HepG2 (cell line): ENCODE data around the gene CHID1. TPM values are rescaled to one million over a fixed set of nuclear protein-coding genes. Genes with fewer than 3 reads are reported as not detected.

Source experiments
- ELK4 ChIP-seq: sonication (generic); formaldehyde crosslinking; IDR thresholded peaks from 2 replicates; pipeline ENCODE4 v1.9.0; 2021; ENCODE audit warnings: missing genetic modification reagents, borderline replicate concordance
- HINFP ChIP-seq: sonication (generic); formaldehyde crosslinking; IDR thresholded peaks from 2 replicates; pipeline ENCODE4 v1.4.0; 2020; ENCODE audit warnings: low read depth, mild to moderate bottlenecking, missing genetic modification reagents
- SNAPC5 ChIP-seq: sonication (generic); formaldehyde crosslinking; IDR thresholded peaks from 2 replicates; pipeline ENCODE4 v1.8.1; 2023; ENCODE audit warnings: mild to moderate bottlenecking, missing genetic modification reagents, borderline replicate concordance
- ZBTB4 ChIP-seq: sonication (generic); formaldehyde crosslinking; IDR thresholded peaks from 2 replicates; pipeline ENCODE4 v1.4.0; 2020; ENCODE audit warnings: missing genetic modification reagents, mild to moderate bottlenecking, borderline replicate concordance
- ZBTB40 ChIP-seq, 2 experiments: fragments of 450-650 bp in 1 of 2; sonication (generic) in 1 of 2; formaldehyde crosslinking in 1 of 2; IDR thresholded peaks; 2 replicates each; pipeline versions ENCODE4 v1.6.1 to v1.8.0; 2016 to 2022; ENCODE audit warnings: antibody characterized with exemption in 1 of 2, mild to moderate bottlenecking in 1 of 2, missing genetic modification reagents in 1 of 2
- ZFYVE20 ChIP-seq: sonication (generic); formaldehyde crosslinking; IDR thresholded peaks from 2 replicates; pipeline ENCODE4 v1.8.0; 2023; ENCODE audit warnings: low read depth, mild to moderate bottlenecking, moderate library complexity, missing genetic modification reagents, borderline replicate concordance
- ZNF280D ChIP-seq: sonication (generic); formaldehyde crosslinking; IDR thresholded peaks from 2 replicates; pipeline ENCODE4 v1.5.1; 2020; ENCODE audit warnings: mild to moderate bottlenecking, missing genetic modification reagents
- ZNF484 ChIP-seq: sonication (generic); formaldehyde crosslinking; IDR thresholded peaks from 2 replicates; pipeline ENCODE4 v1.5.1; 2020; ENCODE audit warnings: mild to moderate bottlenecking, low read depth, missing genetic modification reagents, borderline replicate concordance
- polyA plus RNA-seq, 8 experiments: library from polyadenylated mRNA; depleted of rRNA in 3 of 8; stranded (reverse) in 7 of 8; unstranded in 1 of 8; fragments of >200 nt; fragmentation: Illumina TruSeq in 4 of 8; extraction: Trizol in 4 of 8; gene quantifications; 2 replicates each; pipeline versions ENCODE4 v1.2.1 to v1.2.3, GENCODE V29; 2011 to 2016; ENCODE audit warnings: low read depth in 4 of 8, missing spikeins in 1 of 8, mixed read lengths in 1 of 8; ENCODE audit not compliant: insufficient read depth in 1 of 8
- total RNA-seq, 5 experiments: library from RNA; depleted of rRNA; stranded (reverse); fragments of >200 nt; fragmentation: Illumina TruSeq; extraction: Trizol; gene quantifications; 2 replicates each; pipeline ENCODE4 v1.2.3, GENCODE V29; 2016; ENCODE audit warnings: low read depth in 1 of 5

Gene CHID1
- total and polyA plus RNA-seq, 2 of the 13 experiments (the other 11 are each of a cell fraction or from before 2014, with no cell fraction given): 65.1 to 93.6 TPM

- TF ChIP-seq ZNF280D (CRISPR knock-in tag) (no peak), SNAPC5 (CRISPR knock-in tag) (no peak), HINFP (no peak), ELK4 (no peak), ZNF484 (no peak), ZBTB40 (IDR thresholded peaks at IDR 0.05) (no peak), ZBTB40 (CRISPR knock-in tag; IDR thresholded peaks at IDR 0.05) (0 out of 2 replicates have a peak, but pooled peaks have one; percentile 1), ZBTB4 (CRISPR knock-in tag) (no peak), ZFYVE20 (no peak)
Measured at GRCh38 chr11:910044-910588, 494 bp downstream of the CHID1 start (continued).
